Measurements from ENCODE around the gene S100A13.

The S100A13 gene

DNA sequence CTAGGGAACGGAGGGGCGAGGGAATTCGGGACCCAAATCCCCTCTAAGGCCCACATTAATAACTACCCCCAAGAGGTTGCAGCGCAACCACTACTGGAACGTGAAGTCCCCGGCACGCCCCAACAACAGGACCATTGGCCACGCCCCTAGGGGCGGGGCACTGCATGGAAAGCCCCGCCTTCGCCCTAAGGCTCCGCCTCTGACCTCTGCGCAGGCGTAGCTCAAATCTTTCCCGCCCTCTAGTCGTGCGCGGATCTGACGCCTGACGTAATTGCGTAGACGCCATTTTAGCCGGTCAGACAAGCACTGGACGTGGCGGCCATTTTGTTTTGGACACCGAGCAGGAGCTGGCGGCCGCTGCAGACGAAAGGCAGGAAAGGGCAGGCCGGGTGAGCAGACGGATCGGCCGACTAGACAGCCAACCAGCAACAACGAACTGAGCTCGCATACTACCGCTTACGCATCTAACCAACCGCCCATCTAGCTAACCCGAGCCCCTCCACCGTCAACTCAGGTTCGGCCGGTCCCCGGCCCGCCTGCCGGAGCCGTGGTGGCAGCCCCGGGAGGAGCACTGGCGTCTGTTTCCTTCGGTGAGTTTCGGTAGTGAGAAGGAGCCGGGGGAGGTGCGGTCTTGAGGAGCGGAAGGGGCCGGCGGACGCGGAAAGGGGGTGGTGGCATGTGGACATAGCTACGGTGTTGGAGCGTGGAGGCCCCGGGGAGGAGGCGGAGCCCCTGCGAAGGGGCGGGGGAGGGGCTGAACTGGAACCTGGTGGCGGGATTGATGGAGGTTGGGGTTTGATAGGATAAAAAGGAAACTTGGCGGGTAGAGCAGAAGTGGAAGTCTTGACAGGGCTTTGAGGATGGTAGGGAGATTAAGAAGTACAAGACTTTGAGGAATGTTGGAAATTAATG lies 6.7 kb upstream of the S100A13 start, which contains the start of gene CHTOP:
Gene CHTOP, plus strand, starts transcription at position 313 of the 912 bp plus-strand sequence. CDS start 2,523 bp downstream, outside the sequence.
- Histone ChIP-seq H3K36me3 (ENCODE audit: control insufficient read depth, insufficient read depth, low read length, severe bottlenecking) (peaks cover 30% of the 10 kb centered on the region), H3K9me3 (ENCODE audit: control insufficient read depth, low read length) (no peaks in the 10 kb centered on the region), H3K4me1 (ENCODE audit: control insufficient read depth, insufficient read depth, low read length) (peaks cover 62% of the 10 kb centered on the region), H3K9ac (ENCODE audit: low read length) (peak within 1 kb of the TSS; percentile 100), H3K27me3 (replicated peaks; ENCODE audit: control insufficient read depth, insufficient read depth, low read length) (no peaks in the 10 kb centered on the region), H3K4me3 (ENCODE audit: low read length) (peak within 1 kb of the TSS; percentile 95)
- DNase-seq (ENCODE audit: low read depth): peak; percentile 100

DNA sequence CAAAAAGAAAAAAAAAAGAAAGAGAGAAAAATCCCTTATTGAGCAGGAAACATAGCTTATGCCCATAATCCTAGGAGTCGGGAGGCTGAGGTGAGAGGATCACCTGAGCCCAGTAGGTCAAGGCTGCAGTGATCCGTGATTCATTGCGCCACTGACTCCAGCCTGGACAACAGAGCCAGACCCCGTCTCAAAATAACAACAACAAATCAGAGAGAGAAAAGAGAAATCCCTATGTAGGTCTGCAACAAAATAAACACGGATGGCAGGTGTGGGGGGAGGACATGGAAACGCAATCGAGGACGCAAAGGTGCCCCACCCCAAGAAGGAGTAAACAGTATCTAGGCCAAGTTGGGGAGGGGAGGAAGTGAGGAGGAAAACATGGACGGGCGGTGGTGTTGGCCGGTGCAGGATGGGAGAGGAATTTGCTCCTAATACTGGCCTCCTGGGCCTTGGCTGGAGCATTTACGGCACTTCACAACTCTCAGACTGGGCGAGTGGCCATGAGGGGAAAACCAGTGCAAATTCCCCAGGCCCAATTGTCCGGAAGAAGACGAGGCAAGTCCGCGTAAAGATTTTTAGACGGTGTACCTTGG lies 6.0 kb upstream of the S100A13 start:
- Histone ChIP-seq H3K4me1 (ENCODE audit: control insufficient read depth, insufficient read depth, low read length) (peaks cover 64% of the 10 kb centered on the region), H3K9me3 (ENCODE audit: control insufficient read depth, low read length) (no peaks in the 10 kb centered on the region), H3K9ac (ENCODE audit: low read length) (peak overlapping the region; percentile 100), H3K36me3 (ENCODE audit: control insufficient read depth, insufficient read depth, low read length, severe bottlenecking) (peaks cover 23% of the 10 kb centered on the region), H3K4me3 (ENCODE audit: low read length) (peak overlapping the region; percentile 95), H3K27me3 (replicated peaks; ENCODE audit: control insufficient read depth, insufficient read depth, low read length) (no peaks in the 10 kb centered on the region)
- no peak for DNase-seq (ENCODE audit: low read depth)

DNA sequence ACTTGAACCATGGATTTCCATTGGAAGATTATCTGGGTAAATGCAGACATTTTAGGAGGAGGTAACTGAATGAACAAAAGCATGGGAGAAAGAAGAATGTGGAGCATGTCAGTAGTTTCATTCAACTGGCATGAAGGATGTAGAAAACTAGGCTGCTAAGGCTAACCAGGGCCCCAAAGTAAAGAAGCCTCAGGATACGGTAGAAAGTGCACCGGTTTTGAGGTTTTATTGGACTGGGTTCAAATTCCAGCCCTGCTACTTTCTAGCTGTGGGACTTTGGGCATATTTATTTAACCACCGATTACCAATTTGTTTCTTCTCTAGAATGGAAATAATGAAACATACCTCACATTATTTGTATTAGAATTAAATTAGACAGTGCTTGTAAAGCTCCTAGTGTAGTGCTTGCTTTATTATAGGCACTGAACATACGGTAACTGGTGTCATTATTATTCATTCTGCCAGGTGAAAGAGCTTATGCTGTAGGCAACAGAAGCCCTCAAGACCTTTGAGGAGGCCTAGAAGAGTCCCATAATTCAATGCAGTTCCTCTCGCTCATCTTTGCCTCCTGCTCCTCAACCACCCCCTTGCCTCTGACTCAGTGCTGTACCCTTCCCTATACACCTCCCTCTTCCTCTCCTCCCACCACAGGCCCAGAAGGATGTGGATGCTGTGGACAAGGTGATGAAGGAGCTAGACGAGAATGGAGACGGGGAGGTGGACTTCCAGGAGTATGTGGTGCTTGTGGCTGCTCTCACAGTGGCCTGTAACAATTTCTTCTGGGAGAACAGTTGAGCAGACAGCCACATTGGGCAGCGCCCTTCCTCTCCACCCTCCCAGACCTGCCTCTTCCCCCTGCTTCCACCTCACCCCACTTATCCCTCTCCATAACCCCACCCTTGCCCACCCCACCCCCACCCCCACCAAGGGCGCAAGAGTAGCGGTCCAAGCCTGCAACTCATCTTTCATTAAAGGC lies 4.0 kb upstream of the S100A13 start:
- Histone ChIP-seq H3K4me3 (ENCODE audit: low read length) (no peak overlapping the region), H3K4me1 (ENCODE audit: control insufficient read depth, insufficient read depth, low read length) (peaks cover 64% of the 10 kb centered on the region), H3K36me3 (ENCODE audit: control insufficient read depth, insufficient read depth, low read length, severe bottlenecking) (peaks cover 6% of the 10 kb centered on the region)

DNA sequence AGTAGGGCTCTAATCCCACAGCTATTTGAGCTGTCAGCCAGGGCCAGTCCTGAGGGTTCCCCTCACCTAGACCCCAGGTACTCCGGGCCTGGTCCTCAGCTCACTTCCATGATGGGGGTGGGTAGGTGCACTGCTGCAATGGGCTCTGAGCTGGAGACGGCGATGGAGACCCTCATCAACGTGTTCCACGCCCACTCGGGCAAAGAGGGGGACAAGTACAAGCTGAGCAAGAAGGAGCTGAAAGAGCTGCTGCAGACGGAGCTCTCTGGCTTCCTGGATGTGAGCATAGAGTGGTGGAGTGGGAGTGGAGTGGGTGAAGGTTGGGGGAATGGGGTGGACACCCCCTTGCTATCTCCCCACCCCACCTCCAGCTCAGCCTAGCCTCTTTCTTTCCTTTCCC lies 3.1 kb upstream of the S100A13 start:
- Histone ChIP-seq H3K27me3 (replicated peaks; ENCODE audit: control insufficient read depth, insufficient read depth, low read length) (no peaks in the 10 kb centered on the region), H3K9ac (ENCODE audit: low read length) (peak overlapping the region; percentile 32)
- DNase-seq (ENCODE audit: low read depth): no peak

More for the DNA sequence above, 4.0 kb upstream of the S100A13 start:
- Histone ChIP-seq H3K9me3 (ENCODE audit: control insufficient read depth, low read length) (no peaks in the 10 kb centered on the region), H3K9ac (ENCODE audit: low read length) (no peak overlapping the region), H3K27me3 (replicated peaks; ENCODE audit: control insufficient read depth, insufficient read depth, low read length) (no peaks in the 10 kb centered on the region)
- DNase-seq (ENCODE audit: low read depth): peak; percentile 51

DNA sequence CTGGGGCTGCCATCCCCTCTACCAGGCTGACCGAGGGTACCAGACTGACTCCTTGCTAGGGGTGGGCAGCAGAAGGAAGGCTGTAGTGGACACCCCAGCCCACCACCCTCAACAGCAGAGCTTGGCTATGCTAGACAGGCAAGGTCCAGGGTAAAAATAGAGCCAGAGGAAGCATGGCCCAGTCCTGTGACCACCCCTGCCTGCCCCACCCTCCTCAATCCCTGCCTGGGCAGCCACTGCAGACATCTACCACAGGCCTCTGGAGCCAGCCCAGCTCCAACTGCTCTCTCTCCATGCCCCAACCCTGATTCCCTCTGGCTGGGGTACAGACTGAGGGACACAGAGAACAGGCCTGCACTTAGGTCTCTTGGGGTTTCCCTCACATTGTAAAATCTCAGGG lies 2.7 kb upstream of the S100A13 start:
- peaks cover 10% of the 10 kb centered on the region for H3K36me3 ChIP-seq (ENCODE audit: control insufficient read depth, insufficient read depth, low read length, severe bottlenecking)
- H3K27me3 ChIP-seq (replicated peaks; ENCODE audit: control insufficient read depth, insufficient read depth, low read length): no peaks in the 10 kb centered on the region
- DNase-seq (ENCODE audit: low read depth): peak; percentile 42
- H3K4me1 ChIP-seq (ENCODE audit: control insufficient read depth, insufficient read depth, low read length): peaks cover 69% of the 10 kb centered on the region
- peak overlapping the region; percentile 32 for H3K9ac ChIP-seq (ENCODE audit: low read length)
- H3K4me3 ChIP-seq (ENCODE audit: low read length): no peak overlapping the region
- no peaks in the 10 kb centered on the region for H3K9me3 ChIP-seq (ENCODE audit: control insufficient read depth, low read length)

More for the DNA sequence above, 3.1 kb upstream of the S100A13 start:
- Histone ChIP-seq H3K4me1 (ENCODE audit: control insufficient read depth, insufficient read depth, low read length) (peaks cover 66% of the 10 kb centered on the region), H3K4me3 (ENCODE audit: low read length) (no peak overlapping the region), H3K9me3 (ENCODE audit: control insufficient read depth, low read length) (no peaks in the 10 kb centered on the region), H3K36me3 (ENCODE audit: control insufficient read depth, insufficient read depth, low read length, severe bottlenecking) (peaks cover 5% of the 10 kb centered on the region)

DNA sequence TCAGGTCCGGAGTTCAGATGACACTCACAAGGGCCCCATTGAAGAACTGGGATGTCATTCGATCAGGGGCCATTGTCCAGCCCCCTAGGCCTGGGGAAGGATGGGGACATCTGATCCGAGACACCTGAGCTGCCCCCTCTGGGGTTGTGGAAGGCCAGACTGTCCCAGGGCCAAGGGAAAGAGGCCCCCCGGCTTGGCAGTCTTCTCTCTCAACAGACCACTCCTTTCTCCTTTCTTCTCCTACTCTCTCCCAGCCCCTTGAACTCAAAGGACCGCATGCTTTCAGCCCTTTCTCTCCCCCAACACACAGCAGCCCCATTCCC lies 2.0 kb upstream of the S100A13 start:
- DNase-seq (ENCODE audit: low read depth): no peak
- Histone ChIP-seq H3K27me3 (replicated peaks; ENCODE audit: control insufficient read depth, insufficient read depth, low read length) (no peaks in the 10 kb centered on the region), H3K36me3 (ENCODE audit: control insufficient read depth, insufficient read depth, low read length, severe bottlenecking) (peaks cover 10% of the 10 kb centered on the region)

DNA sequence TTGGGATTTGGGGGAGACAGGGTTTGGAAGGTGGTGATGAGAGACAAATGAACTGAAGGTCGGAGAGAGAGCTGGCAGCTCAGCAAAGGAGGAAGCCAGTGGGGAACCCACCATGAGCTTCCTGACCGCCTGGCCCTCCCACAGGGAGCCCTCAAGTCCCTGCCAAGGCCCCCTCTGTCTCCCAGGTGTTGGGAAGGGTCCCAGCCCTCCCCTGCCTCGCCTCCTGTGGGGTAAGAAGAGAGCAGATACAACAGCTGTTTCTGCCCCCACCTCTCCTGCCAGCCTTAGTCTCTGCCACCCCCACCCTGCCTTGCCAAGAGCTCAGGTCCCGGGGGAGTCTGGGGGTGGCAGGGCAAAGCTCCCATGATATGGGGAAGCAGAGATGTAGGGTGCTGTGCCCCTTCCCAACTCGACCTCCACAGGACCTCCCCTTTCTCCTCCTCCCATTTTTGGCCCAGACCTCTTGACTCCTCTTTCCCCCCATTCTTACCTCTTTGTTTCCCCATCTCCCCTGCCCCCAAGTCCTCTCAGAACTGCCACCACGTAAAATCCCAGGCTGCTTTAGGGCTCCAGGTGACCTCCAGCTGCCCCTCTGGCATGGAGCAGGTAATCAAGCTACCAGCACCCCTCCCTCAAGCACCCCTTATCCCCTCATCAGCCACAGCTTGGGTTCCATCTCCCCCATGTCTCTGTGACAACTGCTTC lies 1.5 kb upstream of the S100A13 start:
- no peaks in the 10 kb centered on the region for H3K27me3 ChIP-seq (replicated peaks; ENCODE audit: control insufficient read depth, insufficient read depth, low read length)
- H3K4me3 ChIP-seq (ENCODE audit: low read length): no peak overlapping the region
- peaks cover 13% of the 10 kb centered on the region for H3K36me3 ChIP-seq (ENCODE audit: control insufficient read depth, insufficient read depth, low read length, severe bottlenecking)
- no peaks in the 10 kb centered on the region for H3K9me3 ChIP-seq (ENCODE audit: control insufficient read depth, low read length)
- DNase-seq (ENCODE audit: low read depth): no peak
- peaks cover 78% of the 10 kb centered on the region for H3K4me1 ChIP-seq (ENCODE audit: control insufficient read depth, insufficient read depth, low read length)
- no peak overlapping the region for H3K9ac ChIP-seq (ENCODE audit: low read length)

More for the DNA sequence above, 2.0 kb upstream of the S100A13 start:
- peaks cover 73% of the 10 kb centered on the region for H3K4me1 ChIP-seq (ENCODE audit: control insufficient read depth, insufficient read depth, low read length)
- H3K9me3 ChIP-seq (ENCODE audit: control insufficient read depth, low read length): no peaks in the 10 kb centered on the region
- H3K4me3 ChIP-seq (ENCODE audit: low read length): no peak overlapping the region
- no peak overlapping the region for H3K9ac ChIP-seq (ENCODE audit: low read length)

DNA sequence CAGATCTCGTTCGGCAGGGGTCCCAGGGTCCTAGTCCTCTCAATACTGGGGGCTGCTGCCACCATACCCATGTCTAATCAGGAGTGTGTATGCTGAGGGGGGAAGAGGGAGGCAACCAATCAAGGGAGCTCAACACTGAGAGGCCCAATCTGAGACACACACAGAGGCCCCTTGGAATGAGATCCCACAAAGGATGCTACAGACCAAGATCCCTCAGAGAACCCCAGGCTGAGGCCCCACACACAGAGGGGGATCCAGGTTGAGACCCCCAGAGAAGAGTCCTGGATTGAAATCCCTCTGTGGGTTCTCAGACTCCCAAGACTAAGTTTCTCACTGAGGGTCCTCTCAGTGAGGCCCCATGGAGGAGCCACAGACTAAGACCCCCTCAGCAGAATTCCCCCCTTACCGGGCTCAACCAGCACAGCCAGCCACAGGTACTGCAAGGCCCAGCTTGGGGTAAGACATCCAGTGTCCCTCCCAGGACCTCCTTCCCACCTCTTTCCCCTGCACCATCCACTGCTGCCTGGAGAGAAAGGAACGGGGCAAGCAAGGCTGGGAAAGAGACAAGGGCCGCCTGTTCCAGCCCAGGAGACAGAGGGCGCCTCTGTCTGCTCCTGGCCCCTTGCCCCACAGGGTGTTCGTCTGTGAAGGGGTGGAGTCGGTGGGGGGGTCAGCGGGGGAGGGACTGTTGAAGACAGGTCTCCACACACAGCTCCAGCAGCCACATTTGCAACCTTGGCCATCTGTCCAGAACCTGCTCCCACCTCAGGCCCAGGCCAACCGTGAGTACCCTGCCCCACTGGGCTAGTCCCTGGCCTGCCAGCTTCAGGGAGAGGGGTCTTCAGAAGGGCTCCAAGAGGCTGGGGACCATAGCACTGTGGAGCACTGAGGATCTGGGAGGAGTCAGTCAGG lies 666 bp upstream of the S100A13 start, which contains the start of gene S100A1:
Gene S100A1, plus strand, starts transcription at position 720 of the 912 bp plus-strand sequence. CDS start 2,088 bp downstream, outside the sequence.
- peaks cover 76% of the 10 kb centered on the region for H3K4me1 ChIP-seq (ENCODE audit: control insufficient read depth, insufficient read depth, low read length)
- no peaks in the 10 kb centered on the region for H3K27me3 ChIP-seq (replicated peaks; ENCODE audit: control insufficient read depth, insufficient read depth, low read length)
- no peak for DNase-seq (ENCODE audit: low read depth)
- H3K9ac ChIP-seq (ENCODE audit: low read length): peak within 1 kb of the TSS; percentile 95
- H3K9me3 ChIP-seq (ENCODE audit: control insufficient read depth, low read length): no peaks in the 10 kb centered on the region
- peaks cover 16% of the 10 kb centered on the region for H3K36me3 ChIP-seq (ENCODE audit: control insufficient read depth, insufficient read depth, low read length, severe bottlenecking)
- H3K4me3 ChIP-seq (ENCODE audit: low read length): peak within 1 kb of the TSS; percentile 86

DNA sequence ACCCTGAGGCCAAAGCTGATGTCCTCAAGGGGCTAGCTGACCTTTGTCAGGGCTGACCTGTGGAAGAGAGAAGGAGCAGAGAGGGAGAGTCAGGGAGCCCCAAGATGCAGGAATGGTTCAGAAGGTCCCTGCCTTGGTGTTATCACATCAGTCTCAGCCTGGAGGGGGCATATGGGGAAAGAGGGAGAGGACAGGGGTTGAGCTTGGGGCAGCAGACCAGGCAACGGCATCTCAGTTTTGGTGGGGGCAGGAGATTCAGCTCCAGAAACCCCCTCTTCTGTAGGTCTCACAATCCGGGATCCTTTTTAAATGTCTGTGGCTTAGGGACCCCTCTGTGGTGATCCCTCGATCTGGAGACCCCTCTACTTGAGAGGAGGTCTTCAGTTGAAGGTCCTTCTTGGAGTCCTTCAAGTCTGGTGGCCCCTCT lies 815 bp downstream of the S100A13 start:
- Histone ChIP-seq H3K9ac (ENCODE audit: low read length) (peak overlapping the region; percentile 95), H3K36me3 (ENCODE audit: control insufficient read depth, insufficient read depth, low read length, severe bottlenecking) (peaks cover 22% of the 10 kb centered on the region), H3K27me3 (replicated peaks; ENCODE audit: control insufficient read depth, insufficient read depth, low read length) (no peaks in the 10 kb centered on the region), H3K9me3 (ENCODE audit: control insufficient read depth, low read length) (no peaks in the 10 kb centered on the region), H3K4me1 (ENCODE audit: control insufficient read depth, insufficient read depth, low read length) (peaks cover 77% of the 10 kb centered on the region), H3K4me3 (ENCODE audit: low read length) (peak overlapping the region; percentile 86)
- DNase-seq (ENCODE audit: low read depth): no peak

All from adipocyte (in vitro differentiated cells).